Tibial artery (tissue), 4 donors: Measurements from ENCODE around the gene RAB11FIP3.

Experiments used
- DNase-seq, 2 donors: peaks; one replicate each; pipeline ENCODE4 v3.0.0-alpha.2; 2019
- H3K27ac ChIP-seq, 2 donors: fragments of 200-600 bp; sonication (generic) in 1 of 2; 1 replicate in 1 of 2; 2 replicates in 1 of 2; pipeline ENCODE4 v1.5.1; 2018 to 2019; ENCODE audit warnings: mild to moderate bottlenecking in 1 of 2
- H3K27me3 ChIP-seq, 2 donors: fragments of 200-600 bp; sonication (generic) in 1 of 2; one replicate each; pipeline versions ENCODE4 v1.5.1 to v1.6.0; 2016 to 2019
- H3K36me3 ChIP-seq, 3 donors: fragments of 200-600 bp; sonication (generic) in 2 of 3; one replicate each; pipeline ENCODE4 v1.5.1; 2016 to 2019; ENCODE audit warnings: mild to moderate bottlenecking in 2 of 3
- H3K4me1 ChIP-seq, 4 donors: fragments of 200-600 bp; sonication (generic) in 2 of 4; 1 replicate in 3 of 4; 2 replicates in 1 of 4; pipeline ENCODE4 v1.5.1; 2016 to 2019
- H3K4me3 ChIP-seq, 2 donors: fragments of 200-600 bp; sonication (generic) in 1 of 2; 1 replicate in 1 of 2; 2 replicates in 1 of 2; pipeline ENCODE4 v1.5.1; 2018 to 2019; ENCODE audit warnings: mild to moderate bottlenecking in 2 of 2
- H3K9me3 ChIP-seq, 3 donors: fragments of 200-600 bp; sonication (generic) in 1 of 3; one replicate each; pipeline ENCODE4 v1.5.1; 2016 to 2019
- intact Hi-C: fragments of 100-400 bp; cut with DNase I; formaldehyde crosslinking; loops from one replicate; pipeline ENCODE4 v1.15.0; 2023; ENCODE audit warnings: low total_unique reads
- TF ChIP-seq, protein P1 (sequence below), 2 experiments: fragments of 200-600 bp in 1 of 2; fragments of 450-650 bp in 1 of 2; IDR thresholded peaks; one replicate each; pipeline ENCODE4 v1.5.1; 2017 to 2019; ENCODE audit warnings: antibody characterized with exemption in 2 of 2, mild to moderate bottlenecking in 1 of 2, moderate library complexity in 1 of 2

The RAB11FIP3 gene

GRCh38 chr16:519841-520687 lies 94.6 kb downstream of the RAB11FIP3 start:
- intact Hi-C loops, result no loop called here
- Histone ChIP-seq H3K36me3 (peaks cover 27 to 65% (median 39%) of the 10 kb centered on the region in 3 donors), H3K27me3 (no peaks in the 10 kb centered on the region), H3K27ac (no peak overlapping the region), H3K4me1 (peaks cover 0 to 13% (median 3%) of the 10 kb centered on the region in 4 donors), H3K9me3 (no peaks in the 10 kb centered on the region), H3K4me3 (no peak overlapping the region)
- TF ChIP-seq, protein P1, sequence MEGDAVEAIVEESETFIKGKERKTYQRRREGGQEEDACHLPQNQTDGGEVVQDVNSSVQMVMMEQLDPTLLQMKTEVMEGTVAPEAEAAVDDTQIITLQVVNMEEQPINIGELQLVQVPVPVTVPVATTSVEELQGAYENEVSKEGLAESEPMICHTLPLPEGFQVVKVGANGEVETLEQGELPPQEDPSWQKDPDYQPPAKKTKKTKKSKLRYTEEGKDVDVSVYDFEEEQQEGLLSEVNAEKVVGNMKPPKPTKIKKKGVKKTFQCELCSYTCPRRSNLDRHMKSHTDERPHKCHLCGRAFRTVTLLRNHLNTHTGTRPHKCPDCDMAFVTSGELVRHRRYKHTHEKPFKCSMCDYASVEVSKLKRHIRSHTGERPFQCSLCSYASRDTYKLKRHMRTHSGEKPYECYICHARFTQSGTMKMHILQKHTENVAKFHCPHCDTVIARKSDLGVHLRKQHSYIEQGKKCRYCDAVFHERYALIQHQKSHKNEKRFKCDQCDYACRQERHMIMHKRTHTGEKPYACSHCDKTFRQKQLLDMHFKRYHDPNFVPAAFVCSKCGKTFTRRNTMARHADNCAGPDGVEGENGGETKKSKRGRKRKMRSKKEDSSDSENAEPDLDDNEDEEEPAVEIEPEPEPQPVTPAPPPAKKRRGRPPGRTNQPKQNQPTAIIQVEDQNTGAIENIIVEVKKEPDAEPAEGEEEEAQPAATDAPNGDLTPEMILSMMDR (IDR thresholded peaks at IDR 0.05), result no peak
- no peak for DNase-seq

- no peak for DNase-seq
- Histone ChIP-seq H3K4me3 (no peak overlapping the region), H3K36me3 (peaks cover 20 to 57% (median 33%) of the 10 kb centered on the region in 3 donors), H3K27me3 (no peaks in the 10 kb centered on the region), H3K27ac (no peak overlapping the region), H3K4me1 (peaks cover 0 to 20% (median 10%) of the 10 kb centered on the region in 4 donors), H3K9me3 (no peaks in the 10 kb centered on the region)
- TF ChIP-seq, protein P1 (IDR thresholded peaks at IDR 0.05), result no peak
- intact Hi-C loops, result no loop called here
Observed at GRCh38 chr16:520847-521246, 95.4 kb downstream of the RAB11FIP3 start.

- peaks cover 18 to 49% (median 26%) of the 10 kb centered on the region in 3 donors for H3K36me3 ChIP-seq
- no peak overlapping the region for H3K27ac ChIP-seq
Observed at GRCh38 chr16:521381-522210, 96.1 kb downstream of the RAB11FIP3 start.

GRCh38 chr16:522320-523096 lies 97.1 kb downstream of the RAB11FIP3 start:
- no peak overlapping the region for H3K27ac ChIP-seq
- H3K36me3 ChIP-seq, result peaks cover 18 to 40% (median 25%) of the 10 kb centered on the region in 3 donors
- no peaks in the 10 kb centered on the region for H3K27me3 ChIP-seq
- H3K4me1 ChIP-seq, result peaks cover 0 to 31% (median 20%) of the 10 kb centered on the region in 4 donors
- H3K9me3 ChIP-seq, result no peaks in the 10 kb centered on the region
- TF ChIP-seq, protein P1 (IDR thresholded peaks at IDR 0.05), result no peak
- DNase-seq, result no peak
- intact Hi-C loops, result no loop called here
- H3K4me3 ChIP-seq, result no peak overlapping the region

More at GRCh38 chr16:521381-522210, 96.1 kb downstream of the RAB11FIP3 start:
- Histone ChIP-seq H3K9me3 (no peaks in the 10 kb centered on the region), H3K27me3 (no peaks in the 10 kb centered on the region), H3K4me1 (peaks cover 0 to 28% (median 18%) of the 10 kb centered on the region in 4 donors), H3K4me3 (no peak overlapping the region)
- TF ChIP-seq, protein P1 (IDR thresholded peaks at IDR 0.05), result no peak
- intact Hi-C loops, result no loop called here
- DNase-seq, result no peak

DNA sequence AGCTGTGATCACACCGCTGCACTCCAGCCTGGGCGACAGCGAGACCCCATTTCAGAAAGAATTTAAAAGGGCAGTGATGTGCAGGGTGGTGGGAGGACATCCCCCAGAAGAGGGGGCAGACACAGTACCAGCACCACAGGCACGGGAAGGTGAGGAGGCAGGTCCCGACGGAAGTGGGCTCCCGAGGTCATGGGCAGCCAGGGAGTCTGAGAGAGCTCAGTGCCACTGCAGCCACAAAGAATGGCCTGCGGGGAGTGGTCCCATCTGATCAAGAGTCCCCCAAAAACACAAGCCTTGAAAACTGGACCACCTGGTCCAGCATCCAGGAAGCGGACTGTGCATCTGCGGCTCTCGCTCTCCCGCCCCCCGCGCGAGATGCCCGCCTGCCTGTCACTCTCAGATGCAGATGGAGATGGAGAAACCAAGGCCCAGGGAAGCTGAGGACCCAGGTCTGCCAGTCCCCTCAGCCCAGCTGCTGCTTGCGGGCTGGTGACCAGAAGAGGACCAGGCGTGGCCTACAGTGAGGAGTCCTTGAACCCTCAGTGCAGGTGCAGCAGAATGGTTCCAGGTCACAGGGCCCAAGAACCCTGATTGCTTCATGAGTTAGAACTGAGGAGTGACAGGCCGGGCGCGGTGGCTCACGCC lies 97.8 kb downstream of the RAB11FIP3 start:
- intact Hi-C loops, result no loop called here
- DNase-seq, result no peak
- Histone ChIP-seq H3K4me3 (no peak overlapping the region), H3K9me3 (no peaks in the 10 kb centered on the region), H3K27ac (no peak overlapping the region), H3K36me3 (peaks cover 18 to 33% (median 25%) of the 10 kb centered on the region in 3 donors), H3K4me1 (peaks cover 0 to 33% (median 21%) of the 10 kb centered on the region in 4 donors), H3K27me3 (no peaks in the 10 kb centered on the region)
- TF ChIP-seq, protein P1 (IDR thresholded peaks at IDR 0.05), result no peak
